A673 (cell line): ENCODE measurements around the gene MYO18A. TPM values are rescaled to one million over a fixed set of nuclear protein-coding genes. Genes with fewer than 3 reads are reported as not detected.

Experiments used
- BruUV-seq: library from RNA; stranded (reverse); fragments of 400-500 nt; replicated peaks from 2 replicates; lab custom pipeline; 2021; lab: Mats Ljungman, UMichigan
- CTCF ChIA-PET: fragments of 300-600 bp; sonication (Branson Sonifier 250); formaldehyde crosslinking; loops from one replicate; lab custom pipeline; 2022; ENCODE audit warnings: antibody characterized with exemption; lab: Charles Lee
- POLR2A ChIA-PET: fragments of 300-600 bp; sonication (Branson Sonifier 250); formaldehyde crosslinking; loops from one replicate; lab custom pipeline; 2022; ENCODE audit warnings: antibody characterized with exemption; ENCODE audit not compliant: low non-redundant PET; lab: Charles Lee
- DNase-seq: peaks from one replicate; pipeline ENCODE4 v3.0.0-alpha.2; 2015; ENCODE audit warnings: low spot score
- H3K27ac ChIP-seq: fragments of 200-600 bp; sonication (generic); 2 replicates; pipeline ENCODE4 v1.5.1; 2016; ENCODE audit warnings: mixed run types, low read depth, mild to moderate bottlenecking, mixed read lengths, antibody characterized with exemption, low read length; ENCODE audit not compliant: poor library complexity, severe bottlenecking
- H3K27me3 ChIP-seq: fragments of 200-600 bp; sonication (generic); replicated peaks from 2 replicates; pipeline ENCODE4 v1.6.1; 2017; ENCODE audit warnings: mixed run types, low read depth, mild to moderate bottlenecking, mixed read lengths, antibody characterized with exemption, low read length; ENCODE audit not compliant: insufficient read depth, poor library complexity
- H3K36me3 ChIP-seq: fragments of 200-600 bp; sonication (generic); 2 replicates; pipeline ENCODE4 v1.6.1; 2016; ENCODE audit warnings: mixed run types, mild to moderate bottlenecking, mixed read lengths, antibody characterized with exemption, low read length; ENCODE audit not compliant: insufficient read depth, poor library complexity, severe bottlenecking
- H3K4me1 ChIP-seq: fragments of 200-600 bp; sonication (generic); 2 replicates; pipeline ENCODE4 v1.6.1; 2017; ENCODE audit warnings: mixed run types, mild to moderate bottlenecking, mixed read lengths, antibody characterized with exemption, low read length; ENCODE audit not compliant: insufficient read depth, poor library complexity, severe bottlenecking
- H3K4me3 ChIP-seq: fragments of 200-600 bp; sonication (generic); 2 replicates; pipeline ENCODE4 v1.5.1; 2016; ENCODE audit warnings: low read depth, mixed run types, mild to moderate bottlenecking, mixed read lengths, low read length; ENCODE audit not compliant: poor library complexity, severe bottlenecking
- H3K9me3 ChIP-seq: fragments of 200-600 bp; sonication (generic); 2 replicates; pipeline ENCODE4 v1.6.1; 2016; ENCODE audit warnings: mixed run types, low read depth, mild to moderate bottlenecking, mixed read lengths, antibody characterized with exemption, low read length; ENCODE audit not compliant: poor library complexity, severe bottlenecking
- CTCF ChIP-seq: fragments of 300-800, 200-600 bp; sonication (generic); conservative IDR thresholded peaks from 2 replicates; pipeline ENCODE4 v1.5.1; 2017; ENCODE audit warnings: low read depth, mild to moderate bottlenecking, antibody characterized with exemption, low read length, moderate library complexity, mixed read lengths
- EZH2 ChIP-seq: fragments of 200-600 bp; sonication (generic); IDR thresholded peaks from 2 replicates; pipeline ENCODE4 v1.6.1; 2017; ENCODE audit warnings: borderline replicate concordance, low read depth, mild to moderate bottlenecking, mixed read lengths, antibody characterized with exemption, low read length; ENCODE audit not compliant: poor library complexity, severe bottlenecking
- intact Hi-C: fragments of 100-400 bp; cut with micrococcal nuclease; formaldehyde crosslinking; loops from one replicate; pipeline ENCODE4 v1.10.0; 2022; ENCODE audit not compliant: unreplicated experiment
- total RNA-seq: library from RNA; stranded (reverse); gene quantifications from 2 replicates; pipeline ENCODE4 v1.2.3, GENCODE V29; 2021

Gene MYO18A
- total RNA-seq, 1 experiment from 2014 or later: 26.6 TPM

- no TSS peak for BruUV-seq
- DNase-seq: no peak
- H3K4me1 ChIP-seq: peaks cover 35% of the 10 kb centered on the region
Measured at GRCh38 chr17:29157310-29157709, 22.9 kb downstream of the MYO18A start.

GRCh38 chr17:29156781-29157180, 23.4 kb downstream of the MYO18A start:
- no peaks in the 10 kb centered on the region for H3K36me3 ChIP-seq
- H3K4me3 ChIP-seq: no peak overlapping the region
- no peak for DNase-seq
- CTCF ChIA-PET: no interaction called here
- no peak overlapping the region for H3K27ac ChIP-seq
- no TSS peak for BruUV-seq
- H3K4me1 ChIP-seq: peaks cover 34% of the 10 kb centered on the region
- TF ChIP-seq EZH2 (no peak), CTCF (no peak)
- H3K27me3 ChIP-seq: no peaks in the 10 kb centered on the region
- no peaks in the 10 kb centered on the region for H3K9me3 ChIP-seq
- intact Hi-C loops: no loop called here
- POLR2A ChIA-PET: no interaction called here

More at GRCh38 chr17:29157310-29157709, 22.9 kb downstream of the MYO18A start:
- Histone ChIP-seq H3K27me3 (no peaks in the 10 kb centered on the region), H3K27ac (no peak overlapping the region), H3K36me3 (no peaks in the 10 kb centered on the region), H3K9me3 (no peaks in the 10 kb centered on the region), H3K4me3 (no peak overlapping the region)
- TF ChIP-seq CTCF (no peak), EZH2 (no peak)
- POLR2A ChIA-PET: no interaction called here
- intact Hi-C loops: no loop called here
- CTCF ChIA-PET: no interaction called here

GRCh38 chr17:29155966-29156338, 24.2 kb downstream of the MYO18A start:
- no peak overlapping the region for H3K4me3 ChIP-seq
- ChIA-PET POLR2A (no interaction called here), CTCF (interaction anchor here (0.6 kb wide), 1 partner anchor 8 kb away, joined by 3 read pairs; no protein-coding TSS in a partner anchor)
- TF ChIP-seq CTCF: no peak
- no peak for TF ChIP-seq EZH2
- H3K36me3 ChIP-seq: no peaks in the 10 kb centered on the region
- H3K9me3 ChIP-seq: no peaks in the 10 kb centered on the region
- BruUV-seq: no TSS peak
- H3K27ac ChIP-seq: peak overlapping the region; percentile 37
- intact Hi-C loops: no loop called here
- DNase-seq: no peak
- peaks cover 34% of the 10 kb centered on the region for H3K4me1 ChIP-seq
- H3K27me3 ChIP-seq: no peaks in the 10 kb centered on the region
